A549 (cell line): ENCODE results near the gene EEFSEC. TPM values are rescaled to one million over a fixed set of nuclear protein-coding genes. Genes with fewer than 3 reads are reported as not detected.

Experiments
- ATAC-seq, 2 experiments: fragments of 200-7000 bp in 1 of 2; fragments of >200 bp in 1 of 2; cut with Nextera tagmentation in 1 of 2; cut with Tn5 transposase in 1 of 2; 3 replicates each; pipeline versions ENCODE4 v1.8.0 to v1.9.1; 2018 to 2020; ENCODE audit warnings: mild to moderate bottlenecking in 1 of 2, moderate library complexity in 1 of 2
- CTCF ChIA-PET: fragments of 300-600 bp; sonication (Branson Sonifier 250); formaldehyde crosslinking; extraction: SDS; loops from one replicate; lab custom pipeline; 2021; ENCODE audit warnings: antibody characterized with exemption, inconsistent platforms; lab: Yijun Ruan, JAX
- POLR2A ChIA-PET: fragments of 350-600 bp; formaldehyde crosslinking; extraction: SDS; loops from one replicate; lab custom pipeline; 2021; ENCODE audit warnings: antibody characterized with exemption, inconsistent platforms; lab: Yijun Ruan, JAX
- DNase-seq, 2 experiments: peaks; one replicate each; pipeline versions ENCODE4 v3.0.0 to v3.0.0-alpha.2; 2011 to 2016; ENCODE audit warnings: low read depth in 1 of 2, low spot score in 1 of 2
- FAIRE-seq: peaks from 2 replicates; lab custom pipeline; 2011; peaks lifted over from hg19 to GRCh38; lab: Jason Lieb, UNC
- H3K27ac ChIP-seq, 2 experiments: fragments of >200 bp; sonication (Bioruptor Twin); formaldehyde crosslinking; 3 replicates each; pipeline ENCODE4 v1.5.1; 2016 to 2017
- H3K4me1 ChIP-seq: fragments of >200 bp; sonication (Bioruptor Twin); formaldehyde crosslinking; 3 replicates; pipeline ENCODE4 v1.6.1; 2016
- H3K4me2 ChIP-seq: fragments of >200 bp; sonication (Bioruptor Twin); formaldehyde crosslinking; 3 replicates; pipeline ENCODE4 v1.6.1; 2016
- H3K4me3 ChIP-seq: fragments of >200 bp; sonication (Bioruptor Twin); formaldehyde crosslinking; 3 replicates; pipeline ENCODE4 v1.5.1; 2016
- H3K9me3 ChIP-seq: fragments of >200 bp; sonication (Bioruptor Twin); formaldehyde crosslinking; 3 replicates; pipeline ENCODE4 v1.6.1; 2016
- CHD2 ChIP-seq: fragments of 150-350 bp; IDR thresholded peaks from 2 replicates; pipeline ENCODE4 v1.6.1; 2014; ENCODE audit warnings: low read length; ENCODE audit not compliant: partially characterized antibody
- HDAC2 ChIP-seq: fragments of 200-600 bp; sonication (generic); IDR thresholded peaks from 2 replicates; pipeline ENCODE4 v1.6.1; 2016
- HMGXB4 ChIP-seq: fragments of 250-450 bp; sonication (Bioruptor Pico); IDR thresholded peaks from 2 replicates; pipeline ENCODE4 v1.5.0; 2021; ENCODE audit warnings: mild to moderate bottlenecking, moderate library complexity, borderline replicate concordance
- HOXB13 ChIP-seq: fragments of 250-450 bp; sonication (Bioruptor Pico); IDR thresholded peaks from 2 replicates; pipeline ENCODE4 v1.5.0; 2020; ENCODE audit warnings: low read depth, mild to moderate bottlenecking, moderate library complexity
- JUN ChIP-seq, 2 experiments: fragments of >200 bp; sonication (Bioruptor Twin); formaldehyde crosslinking; IDR thresholded peaks; 2 replicates in 1 of 2; 3 replicates in 1 of 2; pipeline ENCODE4 v1.6.1; 2016 to 2017
- KDM5A ChIP-seq: fragments of 200-600 bp; sonication (generic); IDR thresholded peaks from 2 replicates; pipeline ENCODE4 v1.6.1; 2016; ENCODE audit warnings: antibody characterized with exemption, mild to moderate bottlenecking
- MAFK ChIP-seq: fragments of 450-650 bp; IDR thresholded peaks from 2 replicates; pipeline ENCODE4 v1.6.1; 2014; ENCODE audit not compliant: partially characterized antibody
- NPAS2 ChIP-seq: fragments of 250-450 bp; sonication (Bioruptor Pico); IDR thresholded peaks from 2 replicates; pipeline ENCODE4 v1.8.0; 2022; ENCODE audit warnings: mild to moderate bottlenecking, moderate library complexity, borderline replicate concordance
- NR3C1 ChIP-seq: fragments of >200 bp; sonication (Bioruptor Twin); formaldehyde crosslinking; IDR thresholded peaks from 3 replicates; pipeline ENCODE4 v1.6.1; 2017
- PHF8 ChIP-seq: fragments of 200-600 bp; sonication (generic); IDR thresholded peaks from 2 replicates; pipeline ENCODE4 v1.6.1; 2016; ENCODE audit warnings: low read depth, mild to moderate bottlenecking, antibody characterized with exemption, moderate library complexity, borderline replicate concordance
- POLR2A ChIP-seq: IDR thresholded peaks from 2 replicates; pipeline ENCODE4 v1.6.1; 2012; ENCODE audit warnings: mild to moderate bottlenecking, low read length
- RAD21 ChIP-seq, 2 experiments: fragments of >200 bp in 1 of 2; sonication (Bioruptor Twin) in 1 of 2; formaldehyde crosslinking in 1 of 2; IDR thresholded peaks in 1 of 2; conservative IDR thresholded peaks in 1 of 2; 2 replicates in 1 of 2; 3 replicates in 1 of 2; pipeline ENCODE4 v1.6.1; 2012 to 2018; ENCODE audit warnings: inconsistent platforms in 1 of 2
- SMC3 ChIP-seq: fragments of >200 bp; sonication (Bioruptor Twin); formaldehyde crosslinking; IDR thresholded peaks from 3 replicates; pipeline ENCODE4 v1.6.1; 2018; ENCODE audit warnings: inconsistent platforms
- SREBF2 ChIP-seq: fragments of 450-650 bp; IDR thresholded peaks from 2 replicates; pipeline ENCODE4 v1.6.1; 2014; ENCODE audit warnings: mild to moderate bottlenecking, moderate library complexity
- ZSCAN20 ChIP-seq: fragments of 250-450 bp; sonication (Bioruptor Pico); IDR thresholded peaks from 2 replicates; pipeline ENCODE4 v1.8.0; 2022; ENCODE audit warnings: mild to moderate bottlenecking, moderate library complexity
- WGBS: methylation state at CpG from one replicate; pipeline ENCODE4 v1.1.6; 2017; ENCODE audit errors: missing lambda C conversion rate; 5-methylcytosine and 5-hydroxymethylcytosine counted together
- polyA plus RNA-seq, 4 experiments: library from polyadenylated mRNA; depleted of rRNA in 3 of 4; stranded (reverse); fragments of >200 nt; fragmentation: RNase III in 1 of 4; extraction: RNeasy Plus Mini Kit Qiagen cat#74134 plus additional on column Dnase treatment in 1 of 4; gene quantifications; 2 replicates in 3 of 4; 3 replicates in 1 of 4; pipeline ENCODE4 v1.2.3, GENCODE V29; 2011 to 2017
- TF ChIP-seq, protein P1 (sequence below): fragments of 150-350 bp; IDR thresholded peaks from 2 replicates; pipeline ENCODE4 v1.6.1; 2014; ENCODE audit warnings: low read depth, mild to moderate bottlenecking, low read length

EEFSEC gene
- polyA plus RNA-seq, 2 of the 4 experiments (the other 2 are of a cell fraction): 6.9 to 7.3 TPM

DNA sequence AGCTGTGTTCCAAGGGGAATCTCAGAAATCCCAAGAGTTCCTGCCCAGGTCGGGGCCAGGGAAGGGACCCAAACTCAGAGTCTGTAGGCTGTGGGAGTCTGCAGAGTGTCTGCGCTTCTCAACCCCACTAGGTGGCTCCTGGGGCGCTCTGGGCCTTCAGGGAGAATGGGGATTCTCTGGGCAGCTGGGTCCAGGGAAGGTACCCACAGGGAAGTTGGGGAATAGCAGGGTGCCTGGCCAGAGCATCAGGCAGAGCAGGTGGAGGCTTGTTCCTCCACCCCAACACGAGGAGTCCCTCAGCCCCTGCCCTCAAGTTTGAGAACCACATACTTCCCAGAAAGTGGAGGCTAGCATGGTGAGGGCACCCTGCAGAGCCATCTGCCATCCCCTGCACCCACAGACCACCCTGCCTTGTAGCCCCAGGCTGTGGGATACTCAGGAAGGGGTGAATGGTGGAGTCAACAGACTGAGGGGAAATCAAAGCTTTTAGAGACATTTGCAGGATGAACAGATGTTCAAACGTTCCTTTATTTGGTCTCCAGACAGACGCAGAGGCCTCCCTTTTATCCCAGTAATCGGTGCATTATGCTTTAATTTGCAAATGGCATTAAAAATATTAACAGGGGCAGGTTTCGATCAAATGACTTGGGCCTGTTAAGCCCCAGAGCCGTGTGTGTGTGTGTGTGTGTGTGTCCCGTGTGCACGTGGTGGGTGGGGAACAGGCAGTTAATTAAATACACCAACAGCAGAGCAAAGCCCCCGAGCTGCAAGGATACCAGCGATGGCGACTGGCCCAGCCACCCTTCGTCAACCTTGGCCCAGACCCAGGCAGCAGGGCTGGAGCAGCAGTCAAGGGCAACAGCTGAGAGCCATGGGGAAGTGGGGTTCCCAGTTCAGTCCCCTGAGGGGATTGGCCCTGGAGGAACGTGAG is 255.7 kb downstream of the EEFSEC start:
- ChIA-PET CTCF (interaction anchor here (0.9 to 1.7 kb wide), 3 partner anchors 18 to 199 kb away, joined by 3 to 4 read pairs (median 3); no protein-coding TSS in a partner anchor), POLR2A (no interaction called here)
- 80% methylated on average over 16 of the region's 16 CpGs for WGBS
- Histone ChIP-seq H3K4me1 (no peaks in the 10 kb centered on the region), H3K27ac (no peak overlapping the region; a peak in 1 of 6 replicates), H3K9me3 (no peaks in the 10 kb centered on the region), H3K4me2 (no peak overlapping the region), H3K4me3 (no peak overlapping the region)
- DNase-seq: no peak
- no peak for FAIRE-seq
- TF ChIP-seq RAD21 (conservative IDR thresholded peaks at IDR 0.05 in 1 of 2, IDR thresholded peaks at IDR 0.05 in 1 of 2) (0 out of 5 replicates have a peak, but pooled peaks of 1 of the 2 experiments have one; percentile 4), KDM5A (no peak)
- ATAC-seq: peak in 1 of 2 experiments; percentile 61; a peak in 3 of 6 replicates

DNA sequence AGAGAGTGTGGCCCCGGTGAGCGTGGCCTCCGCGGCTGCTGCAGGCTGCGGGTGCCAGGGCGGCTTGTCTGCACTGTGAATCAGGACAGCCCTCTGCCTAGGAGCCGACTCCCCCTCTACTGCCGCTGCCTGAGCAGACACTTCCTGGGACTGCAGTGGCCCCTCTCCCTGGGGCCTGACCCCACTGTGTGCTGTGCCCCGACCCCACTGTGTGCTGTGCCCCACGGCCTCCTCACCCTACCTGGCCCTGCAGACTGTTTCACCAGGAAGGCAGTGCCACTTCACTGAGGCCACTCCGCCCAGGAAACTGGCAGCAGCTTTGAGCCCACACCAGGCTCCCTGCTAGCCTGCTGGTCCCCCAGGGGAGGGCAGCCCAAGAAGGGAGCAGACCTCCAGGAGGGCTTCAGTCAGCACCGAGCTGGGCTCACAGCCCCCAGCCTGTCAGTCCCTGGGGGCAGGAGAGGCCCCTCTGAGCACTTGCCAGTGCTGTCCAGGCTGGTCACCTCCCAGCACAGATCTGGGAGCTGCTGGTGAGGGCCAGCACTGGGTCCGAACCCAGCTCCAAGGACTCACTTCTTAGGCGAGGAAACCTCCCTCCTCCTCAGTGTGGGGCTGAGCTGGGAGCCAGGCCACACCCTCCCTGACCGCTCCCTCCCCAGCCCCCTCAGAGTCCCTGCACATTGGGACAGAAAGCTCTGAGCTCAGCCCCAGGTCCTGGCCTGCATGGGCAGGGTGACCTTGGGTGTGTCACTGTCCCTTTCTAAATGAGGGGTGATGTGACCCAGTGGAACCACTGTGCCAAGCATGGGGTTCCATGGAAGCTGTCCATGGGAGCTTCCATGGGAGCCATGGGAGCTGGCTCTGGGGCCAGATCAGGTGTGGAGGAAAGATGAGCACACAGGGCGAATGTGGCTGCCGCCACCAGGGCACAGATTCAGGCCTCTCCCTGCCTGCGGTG is 256.6 kb downstream of the EEFSEC start:
- Histone ChIP-seq H3K4me2 (no peak overlapping the region), H3K4me3 (no peak overlapping the region), H3K9me3 (no peaks in the 10 kb centered on the region), H3K4me1 (no peaks in the 10 kb centered on the region), H3K27ac (peak overlapping the region in 1 of 2 experiments; percentile 16; a peak in 1 of 6 replicates)
- TF ChIP-seq JUN (IDR thresholded peaks at IDR 0.05): no peak
- TF ChIP-seq CHD2: no peak
- no peak for TF ChIP-seq HOXB13 (CRISPR knock-in tag)
- TF ChIP-seq SREBF2: no peak
- TF ChIP-seq POLR2A: no peak
- no peak for TF ChIP-seq PHF8
- no peak for TF ChIP-seq HMGXB4
- TF ChIP-seq SMC3: no peak
- TF ChIP-seq NR3C1: no peak
- TF ChIP-seq MAFK: no peak
- TF ChIP-seq, protein P1, sequence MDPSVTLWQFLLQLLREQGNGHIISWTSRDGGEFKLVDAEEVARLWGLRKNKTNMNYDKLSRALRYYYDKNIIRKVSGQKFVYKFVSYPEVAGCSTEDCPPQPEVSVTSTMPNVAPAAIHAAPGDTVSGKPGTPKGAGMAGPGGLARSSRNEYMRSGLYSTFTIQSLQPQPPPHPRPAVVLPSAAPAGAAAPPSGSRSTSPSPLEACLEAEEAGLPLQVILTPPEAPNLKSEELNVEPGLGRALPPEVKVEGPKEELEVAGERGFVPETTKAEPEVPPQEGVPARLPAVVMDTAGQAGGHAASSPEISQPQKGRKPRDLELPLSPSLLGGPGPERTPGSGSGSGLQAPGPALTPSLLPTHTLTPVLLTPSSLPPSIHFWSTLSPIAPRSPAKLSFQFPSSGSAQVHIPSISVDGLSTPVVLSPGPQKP: no peak
- no peak for TF ChIP-seq ZSCAN20 (CRISPR knock-in tag)
- no peak for TF ChIP-seq HDAC2
- TF ChIP-seq NPAS2: no peak
- 93% methylated on average over 11 of the region's 18 CpGs for WGBS
- no peak for DNase-seq
- FAIRE-seq: no peak
- ChIA-PET CTCF (interaction anchor here (0.7 to 1.7 kb wide), 5 partner anchors 16 to 198 kb away, joined by 3 to 5 read pairs (median 3); no protein-coding TSS in a partner anchor), POLR2A (no interaction called here)
- ATAC-seq: no peak
